Measurements from ENCODE around the gene KDM3A. TPM values are rescaled to one million over a fixed set of nuclear protein-coding genes. Genes with fewer than 3 reads are reported as not detected.

The KDM3A gene
- total RNA-seq, 4 donors from 2014 or later = 17.7 to 56.0 (median 25.7) TPM

DNA sequence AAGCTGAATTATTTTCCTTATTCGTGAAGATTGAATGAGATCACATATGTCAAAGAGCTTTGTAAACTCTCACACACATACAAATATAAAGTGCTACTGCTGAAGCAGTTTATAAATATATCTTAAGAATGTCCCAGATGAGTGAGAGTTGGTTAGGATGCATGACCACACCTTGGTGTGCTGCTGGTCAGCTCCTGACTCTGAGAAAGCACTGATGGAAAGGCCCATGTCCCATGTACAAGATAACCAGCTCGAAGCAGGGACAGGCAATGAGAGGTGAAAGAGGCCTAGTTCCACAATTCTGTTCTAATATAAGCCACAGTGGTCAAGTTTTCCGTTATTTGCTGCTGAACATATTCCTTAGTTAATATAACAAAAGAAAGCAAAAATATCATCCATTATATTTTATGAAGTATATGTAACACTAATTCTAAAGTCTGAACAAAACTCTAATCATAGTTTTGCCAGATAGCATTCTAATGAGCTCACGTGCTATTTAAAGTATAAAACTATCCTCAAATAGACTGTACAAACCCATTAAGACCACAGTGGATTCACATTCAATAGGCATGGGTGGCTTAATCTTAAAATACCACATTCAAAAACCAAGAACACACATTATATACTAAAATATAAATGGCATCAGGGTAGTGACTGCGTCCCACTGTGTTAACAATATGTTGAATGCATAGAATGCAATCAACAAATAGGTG is 72.9 kb downstream of the KDM3A start:
- no peak for TF ChIP-seq CTCF (IDR thresholded peaks at IDR 0.05)
- no peak for DNase-seq (ENCODE audit: low spot score)
- ATAC-seq (ENCODE audit: low FRiP score) = no peak

- ATAC-seq (ENCODE audit: low FRiP score) (no peak), DNase-seq (ENCODE audit: low spot score) (no peak)
- TF ChIP-seq CTCF (IDR thresholded peaks at IDR 0.05) = no peak
Measured at GRCh38 chr2:86518481-86518880, 77.3 kb downstream of the KDM3A start.

DNA sequence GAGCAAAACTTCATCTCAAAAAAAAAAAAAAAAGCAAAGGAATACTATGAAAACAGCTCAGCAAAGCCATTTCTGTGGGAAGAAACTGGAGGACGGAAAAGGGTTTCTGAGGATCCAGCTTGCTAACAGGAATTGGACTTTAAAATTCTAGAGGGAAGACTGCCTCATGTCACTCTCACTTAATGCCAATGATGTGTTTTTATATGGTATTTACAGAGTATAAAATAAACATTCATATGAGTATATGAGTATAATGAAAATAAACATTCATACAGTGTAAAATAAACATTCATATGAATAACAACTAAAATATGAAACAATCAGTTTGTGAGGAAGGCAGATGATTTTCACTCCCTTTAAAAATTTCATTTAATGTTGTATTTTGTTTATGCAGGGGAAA is 78.2 kb downstream of the KDM3A start:
- no peak for TF ChIP-seq CTCF (IDR thresholded peaks at IDR 0.05)
- ATAC-seq (ENCODE audit: low FRiP score) = no peak
- DNase-seq (ENCODE audit: low spot score) = no peak

DNA sequence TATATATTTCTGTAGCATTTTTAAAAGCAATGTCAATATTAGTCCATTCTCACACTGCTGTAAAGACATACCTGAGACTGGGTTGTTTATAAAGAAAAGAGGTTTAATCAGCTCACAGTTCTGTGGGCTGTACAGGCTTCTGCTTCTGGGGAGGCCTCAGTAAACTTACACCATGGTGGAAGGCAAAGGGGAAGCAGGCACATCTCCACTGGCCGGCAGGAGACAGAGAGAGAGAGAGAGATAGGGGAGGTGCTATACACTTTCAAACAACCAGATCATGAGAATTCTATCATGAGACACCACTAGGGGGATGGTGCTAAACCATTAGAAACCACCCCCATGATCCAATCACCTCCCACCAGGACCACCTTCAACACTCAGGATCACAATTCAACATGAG is 79.0 kb downstream of the KDM3A start:
- ATAC-seq (ENCODE audit: low FRiP score) = no peak
- no peak for DNase-seq (ENCODE audit: low spot score)
- TF ChIP-seq CTCF (IDR thresholded peaks at IDR 0.05) = no peak

DNA sequence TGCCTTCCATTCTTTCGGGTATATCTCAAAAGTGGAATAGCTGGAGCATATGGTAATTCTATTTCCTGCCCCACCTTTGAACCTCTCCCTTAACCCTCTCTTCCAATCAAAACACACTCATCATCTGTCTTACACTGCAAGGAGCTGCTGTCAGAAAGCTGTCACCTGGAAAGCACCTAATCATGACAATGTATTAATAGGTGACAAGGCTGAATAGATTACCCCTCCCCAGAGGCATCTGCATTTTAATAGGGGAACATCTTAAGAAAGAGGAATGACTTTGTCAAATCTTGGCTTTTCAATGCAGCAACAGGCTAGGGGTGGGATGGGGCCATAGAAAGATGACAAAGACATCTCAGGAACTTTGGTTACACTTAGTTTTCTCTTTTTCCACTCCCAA is 80.8 kb downstream of the KDM3A start:
- TF ChIP-seq CTCF (IDR thresholded peaks at IDR 0.05) = no peak
- no peak for ATAC-seq (ENCODE audit: low FRiP score)
- DNase-seq (ENCODE audit: low spot score) = no peak

GRCh38 chr2:86522711-86523110 is 81.5 kb downstream of the KDM3A start:
- ATAC-seq (ENCODE audit: low FRiP score) (no peak), DNase-seq (ENCODE audit: low spot score) (no peak)
- TF ChIP-seq CTCF (IDR thresholded peaks at IDR 0.05) = no peak

GRCh38 chr2:86523491-86523890 is 82.3 kb downstream of the KDM3A start:
- DNase-seq (ENCODE audit: low spot score) (no peak), ATAC-seq (ENCODE audit: low FRiP score) (no peak)
- no peak for TF ChIP-seq CTCF (IDR thresholded peaks at IDR 0.05)
